Esophagus squamous epithelium (tissue), 5 donors: Measurements from ENCODE around the gene TPD52L1. TPM values are rescaled to one million over a fixed set of nuclear protein-coding genes. Genes with fewer than 3 reads are reported as not detected.
A peak's percentile ranks its signal among the peaks of the same experiment; 100 is the strongest.
"Not testable (repeated sequence)": the region's sequence is repeated elsewhere in the genome, so short reads cannot be mapped to it uniquely, and the experiment has no call there.

Source experiments
- DNase-seq: peaks from one replicate; lab custom pipeline; 2025; lab: John Stamatoyannopoulos, UW
- H3K27ac ChIP-seq, 4 donors: fragments of 200-600 bp; sonication (generic); one replicate each; pipeline ENCODE4 v1.5.1; 2016 to 2019; ENCODE audit warnings: mild to moderate bottlenecking in 1 of 4
- H3K27me3 ChIP-seq, 4 donors: fragments of 200-600 bp; sonication (generic); 1 replicate in 3 of 4; 2 replicates in 1 of 4; pipeline versions ENCODE4 v1.5.1 to v1.6.0; 2017 to 2021; ENCODE audit warnings: antibody characterized with exemption in 1 of 4
- H3K36me3 ChIP-seq, 3 donors: fragments of 200-600 bp; sonication (generic); one replicate each; pipeline ENCODE4 v1.5.1; 2016 to 2019
- H3K4me1 ChIP-seq, 3 donors: fragments of 200-600 bp; sonication (generic); one replicate each; pipeline ENCODE4 v1.5.1; 2017 to 2019
- H3K4me3 ChIP-seq, 4 donors: fragments of 200-600 bp; sonication (generic); 1 replicate in 3 of 4; 2 replicates in 1 of 4; pipeline ENCODE4 v1.5.1; 2016 to 2019; ENCODE audit warnings: mild to moderate bottlenecking in 2 of 4, moderate library complexity in 1 of 4
- H3K9me3 ChIP-seq, 3 donors: fragments of 200-600 bp; sonication (generic); one replicate each; pipeline ENCODE4 v1.5.1; 2016 to 2019
- POLR2A ChIP-seq, 4 donors: fragments of 450-650 bp; IDR thresholded peaks; one replicate each; pipeline ENCODE4 v1.6.1; 2017; ENCODE audit warnings: antibody characterized with exemption in 4 of 4, mild to moderate bottlenecking in 4 of 4, moderate library complexity in 3 of 4
- WGBS, 2 donors: methylation state at CpG; one replicate each; pipeline ENCODE4 v1.1.5; 2018; 5-methylcytosine and 5-hydroxymethylcytosine counted together
- intact Hi-C: fragments of 100-400 bp; cut with DNase I; formaldehyde crosslinking; loops from one replicate; pipeline ENCODE4 v1.15.0; 2022
- total RNA-seq, 4 donors: library from RNA; depleted of rRNA; stranded (reverse); fragments of >200 nt; gene quantifications; one replicate each; pipeline ENCODE4 v1.1.0, GENCODE V29; 2016
- TF ChIP-seq, protein P1 (sequence below), 6 experiments: fragments of 450-650 bp in 4 of 6; fragments of 200-600 bp in 2 of 6; sonication (generic) in 2 of 6; IDR thresholded peaks; one replicate each; pipeline ENCODE4 v1.5.1; 2016 to 2019; ENCODE audit warnings: antibody characterized with exemption in 6 of 6, mild to moderate bottlenecking in 4 of 6, moderate library complexity in 4 of 6
- donor health status: DM: yes; HTN: yes; CAD: no.

The TPD52L1 gene
- total RNA-seq, 4 donors from 2014 or later: 202 to 409 (median 275) TPM

DNA sequence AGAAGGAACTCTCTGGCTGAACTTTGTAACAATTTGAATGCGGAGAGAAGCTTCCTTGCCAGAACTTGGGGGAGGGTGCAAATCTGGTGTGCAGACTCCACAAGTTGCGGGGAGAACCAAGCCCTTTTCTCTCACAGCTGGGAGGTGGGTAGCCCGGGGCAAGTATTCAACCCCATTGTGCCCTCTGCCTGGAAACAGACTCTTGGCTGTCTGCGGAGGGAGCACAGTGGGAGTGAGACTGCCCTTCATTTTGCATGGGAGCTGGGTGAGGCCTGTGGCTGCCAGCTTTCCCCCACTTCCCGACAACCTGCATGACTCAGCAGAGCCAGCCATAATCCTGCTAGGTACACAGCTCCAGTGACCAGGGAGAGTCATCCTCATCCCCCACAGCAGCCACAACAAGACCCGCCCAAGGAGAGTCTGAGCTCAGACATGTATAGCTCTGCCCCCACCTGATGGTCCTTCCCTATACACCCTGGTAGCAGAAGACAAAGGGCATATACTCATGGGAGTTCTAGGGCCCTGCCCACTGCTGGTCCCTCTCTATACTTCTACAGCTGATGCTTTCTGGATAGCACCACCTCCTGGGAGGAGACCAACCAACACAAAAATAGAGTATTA, 29.4 kb upstream of the TPD52L1 start:
- 24 to 27% methylated on average over 2 to 3 of the region's 6 CpGs for WGBS, 2 donors
- Histone ChIP-seq H3K36me3 (no peaks in the 10 kb centered on the region), H3K4me1 (peaks cover 0 to 19% (median 0%) of the 10 kb centered on the region in 3 donors), H3K4me3 (peak overlapping the region in 1 of 4 donors; percentile 24), H3K27me3 (no peaks in the 10 kb centered on the region), H3K9me3 (no peaks in the 10 kb centered on the region), H3K27ac (peak overlapping the region; percentile 23 to 73 (median 68))
- DNase-seq: no peak
- TF ChIP-seq POLR2A (IDR thresholded peaks at IDR 0.05): no peak
- TF ChIP-seq, protein P1, sequence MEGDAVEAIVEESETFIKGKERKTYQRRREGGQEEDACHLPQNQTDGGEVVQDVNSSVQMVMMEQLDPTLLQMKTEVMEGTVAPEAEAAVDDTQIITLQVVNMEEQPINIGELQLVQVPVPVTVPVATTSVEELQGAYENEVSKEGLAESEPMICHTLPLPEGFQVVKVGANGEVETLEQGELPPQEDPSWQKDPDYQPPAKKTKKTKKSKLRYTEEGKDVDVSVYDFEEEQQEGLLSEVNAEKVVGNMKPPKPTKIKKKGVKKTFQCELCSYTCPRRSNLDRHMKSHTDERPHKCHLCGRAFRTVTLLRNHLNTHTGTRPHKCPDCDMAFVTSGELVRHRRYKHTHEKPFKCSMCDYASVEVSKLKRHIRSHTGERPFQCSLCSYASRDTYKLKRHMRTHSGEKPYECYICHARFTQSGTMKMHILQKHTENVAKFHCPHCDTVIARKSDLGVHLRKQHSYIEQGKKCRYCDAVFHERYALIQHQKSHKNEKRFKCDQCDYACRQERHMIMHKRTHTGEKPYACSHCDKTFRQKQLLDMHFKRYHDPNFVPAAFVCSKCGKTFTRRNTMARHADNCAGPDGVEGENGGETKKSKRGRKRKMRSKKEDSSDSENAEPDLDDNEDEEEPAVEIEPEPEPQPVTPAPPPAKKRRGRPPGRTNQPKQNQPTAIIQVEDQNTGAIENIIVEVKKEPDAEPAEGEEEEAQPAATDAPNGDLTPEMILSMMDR (IDR thresholded peaks at IDR 0.05): peak in 1 of 6 experiments; percentile 34
- intact Hi-C loops: no loop called here

DNA sequence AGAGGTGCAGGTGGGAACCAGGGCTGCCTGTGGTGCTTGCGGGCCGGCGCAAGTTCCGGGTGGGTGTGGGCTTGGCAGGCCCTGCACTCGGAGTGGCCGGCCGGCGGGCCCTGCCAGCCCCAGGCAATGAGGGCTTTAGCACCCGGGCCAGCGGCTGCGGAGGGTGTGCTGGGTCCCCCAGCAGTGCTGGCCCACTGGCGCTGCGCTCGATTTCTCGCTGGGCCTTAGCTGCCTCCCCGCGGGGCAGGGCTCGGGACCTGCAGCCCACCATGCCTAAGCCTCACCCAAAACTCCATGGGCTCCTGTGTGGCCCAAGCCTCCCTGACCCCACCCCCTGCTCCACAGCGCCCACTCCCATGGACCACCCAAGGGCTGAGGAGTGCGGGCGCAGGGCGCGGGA, 27.7 kb upstream of the TPD52L1 start:
- H3K27me3 ChIP-seq, H3K9me3 ChIP-seq, H3K4me3 ChIP-seq, H3K27ac ChIP-seq, H3K36me3 ChIP-seq, intact Hi-C loops, DNase-seq: not testable (repeated sequence)
- H3K4me1 ChIP-seq: peaks cover 0 to 19% (median 0%) of the 10 kb centered on the region in 3 donors
- WGBS, 2 donors: no CpG with 5 or more reads among the region's 23 CpGs

DNA sequence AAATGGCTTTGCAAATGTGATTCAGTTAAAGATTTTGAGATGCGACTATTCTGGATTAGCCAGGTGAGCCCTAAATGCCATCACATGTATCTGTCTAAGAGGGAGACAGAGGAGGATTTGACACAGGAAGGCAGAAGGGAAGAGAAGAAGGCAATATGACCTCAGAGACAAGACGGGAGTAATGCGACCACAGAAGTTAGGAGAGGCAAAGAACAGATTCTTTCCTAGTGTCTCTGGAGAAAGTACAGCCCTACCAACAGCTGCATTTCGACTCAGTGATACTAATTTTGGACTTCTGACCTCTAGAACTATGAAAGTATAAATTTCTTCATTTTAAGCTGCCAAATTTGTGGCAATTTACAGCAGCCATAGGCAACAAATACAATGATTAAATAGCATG, 24.2 kb upstream of the TPD52L1 start:
- H3K4me3 ChIP-seq: no peak overlapping the region
- no peak for TF ChIP-seq POLR2A (IDR thresholded peaks at IDR 0.05)
- TF ChIP-seq, protein P1 (IDR thresholded peaks at IDR 0.05): no peak
- H3K9me3 ChIP-seq: no peaks in the 10 kb centered on the region
- H3K27me3 ChIP-seq: no peaks in the 10 kb centered on the region
- H3K36me3 ChIP-seq: no peaks in the 10 kb centered on the region
- WGBS, 2 donors: 76 to 80% methylated on average over 4 of the region's 4 CpGs
- H3K27ac ChIP-seq: no peak overlapping the region
- DNase-seq: no peak
- intact Hi-C loops: no loop called here
- H3K4me1 ChIP-seq: no peaks in the 10 kb centered on the region

DNA sequence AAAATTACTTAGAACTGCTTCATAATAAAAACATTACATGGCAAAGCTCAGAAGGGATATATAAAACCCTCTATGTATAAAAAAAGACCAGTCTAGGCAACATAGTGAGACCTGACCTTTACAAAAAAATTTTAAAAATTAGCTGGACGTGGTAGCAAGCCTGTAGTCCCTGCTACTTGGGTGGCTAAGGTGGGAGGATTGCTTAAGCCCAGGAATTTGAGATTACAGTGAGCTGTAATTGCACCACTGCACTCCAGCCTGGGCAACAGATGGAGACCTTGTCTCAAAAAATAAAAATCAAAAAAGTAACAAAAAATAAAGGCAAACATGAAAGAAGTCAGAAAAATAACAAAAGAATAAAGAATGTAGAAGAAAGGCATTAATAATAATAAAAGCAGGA, 21.5 kb upstream of the TPD52L1 start:
- Histone ChIP-seq H3K27me3 (no peaks in the 10 kb centered on the region), H3K36me3 (no peaks in the 10 kb centered on the region), H3K4me1 (no peaks in the 10 kb centered on the region), H3K9me3 (no peaks in the 10 kb centered on the region), H3K4me3 (no peak overlapping the region), H3K27ac (no peak overlapping the region)
- 63% methylated on average over 1 of the region's 1 CpG for WGBS, 2 donors
- no peak for TF ChIP-seq POLR2A (IDR thresholded peaks at IDR 0.05)
- TF ChIP-seq, protein P1 (IDR thresholded peaks at IDR 0.05): no peak
- intact Hi-C loops: no loop called here
- DNase-seq: no peak

DNA sequence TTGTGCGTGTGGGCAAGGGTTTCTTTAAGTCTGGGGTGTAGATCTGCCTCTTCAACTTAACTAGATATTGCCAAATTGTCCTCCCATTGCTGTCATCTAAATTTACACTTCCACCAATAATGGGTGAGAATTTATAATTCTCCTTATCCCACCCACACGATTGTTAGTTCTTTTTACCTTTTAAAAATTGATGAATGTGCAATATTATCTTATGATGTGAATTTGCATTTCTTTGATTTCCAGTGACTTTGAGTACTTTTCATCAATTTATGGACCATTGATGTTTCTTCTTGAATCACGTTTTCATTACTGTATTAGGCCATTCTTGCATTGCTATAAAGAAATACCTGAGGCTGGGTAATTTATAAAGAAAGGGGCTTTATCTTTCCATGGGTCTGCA, 17.2 kb upstream of the TPD52L1 start:
- Histone ChIP-seq H3K27me3 (no peaks in the 10 kb centered on the region), H3K36me3 (no peaks in the 10 kb centered on the region), H3K4me3 (no peak overlapping the region), H3K4me1 (no peaks in the 10 kb centered on the region), H3K27ac (no peak overlapping the region), H3K9me3 (no peaks in the 10 kb centered on the region)
- intact Hi-C loops: no loop called here
- WGBS, 2 donors: 87 to 93% methylated on average over 2 to 3 of the region's 3 CpGs
- DNase-seq: no peak
- TF ChIP-seq POLR2A (IDR thresholded peaks at IDR 0.05): no peak
- TF ChIP-seq, protein P1 (IDR thresholded peaks at IDR 0.05): no peak
